ENCODE measurements around the gene DDIT3.

GRCh38 chr12:57513266-57513665, 7.0 kb downstream of the DDIT3 start:
- TF ChIP-seq, protein P1, sequence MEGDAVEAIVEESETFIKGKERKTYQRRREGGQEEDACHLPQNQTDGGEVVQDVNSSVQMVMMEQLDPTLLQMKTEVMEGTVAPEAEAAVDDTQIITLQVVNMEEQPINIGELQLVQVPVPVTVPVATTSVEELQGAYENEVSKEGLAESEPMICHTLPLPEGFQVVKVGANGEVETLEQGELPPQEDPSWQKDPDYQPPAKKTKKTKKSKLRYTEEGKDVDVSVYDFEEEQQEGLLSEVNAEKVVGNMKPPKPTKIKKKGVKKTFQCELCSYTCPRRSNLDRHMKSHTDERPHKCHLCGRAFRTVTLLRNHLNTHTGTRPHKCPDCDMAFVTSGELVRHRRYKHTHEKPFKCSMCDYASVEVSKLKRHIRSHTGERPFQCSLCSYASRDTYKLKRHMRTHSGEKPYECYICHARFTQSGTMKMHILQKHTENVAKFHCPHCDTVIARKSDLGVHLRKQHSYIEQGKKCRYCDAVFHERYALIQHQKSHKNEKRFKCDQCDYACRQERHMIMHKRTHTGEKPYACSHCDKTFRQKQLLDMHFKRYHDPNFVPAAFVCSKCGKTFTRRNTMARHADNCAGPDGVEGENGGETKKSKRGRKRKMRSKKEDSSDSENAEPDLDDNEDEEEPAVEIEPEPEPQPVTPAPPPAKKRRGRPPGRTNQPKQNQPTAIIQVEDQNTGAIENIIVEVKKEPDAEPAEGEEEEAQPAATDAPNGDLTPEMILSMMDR (IDR thresholded peaks at IDR 0.05; ENCODE audit: low read depth, low read length, poor library complexity, severe bottlenecking): no peak
- no peak for TF ChIP-seq EZH2phosphoT487 (IDR thresholded peaks at IDR 0.05; ENCODE audit: borderline replicate concordance, low read length)

All from DOHH2 (cell line).